GM10847 (cell line): ENCODE measurements around the gene THAP7.

Source experiments
- POLR2A ChIP-seq: IDR thresholded peaks from 2 replicates; pipeline ENCODE4 v1.6.1; 2011; ENCODE audit not compliant: insufficient read length; ENCODE audit errors: extremely low read depth

Gene THAP7

DNA sequence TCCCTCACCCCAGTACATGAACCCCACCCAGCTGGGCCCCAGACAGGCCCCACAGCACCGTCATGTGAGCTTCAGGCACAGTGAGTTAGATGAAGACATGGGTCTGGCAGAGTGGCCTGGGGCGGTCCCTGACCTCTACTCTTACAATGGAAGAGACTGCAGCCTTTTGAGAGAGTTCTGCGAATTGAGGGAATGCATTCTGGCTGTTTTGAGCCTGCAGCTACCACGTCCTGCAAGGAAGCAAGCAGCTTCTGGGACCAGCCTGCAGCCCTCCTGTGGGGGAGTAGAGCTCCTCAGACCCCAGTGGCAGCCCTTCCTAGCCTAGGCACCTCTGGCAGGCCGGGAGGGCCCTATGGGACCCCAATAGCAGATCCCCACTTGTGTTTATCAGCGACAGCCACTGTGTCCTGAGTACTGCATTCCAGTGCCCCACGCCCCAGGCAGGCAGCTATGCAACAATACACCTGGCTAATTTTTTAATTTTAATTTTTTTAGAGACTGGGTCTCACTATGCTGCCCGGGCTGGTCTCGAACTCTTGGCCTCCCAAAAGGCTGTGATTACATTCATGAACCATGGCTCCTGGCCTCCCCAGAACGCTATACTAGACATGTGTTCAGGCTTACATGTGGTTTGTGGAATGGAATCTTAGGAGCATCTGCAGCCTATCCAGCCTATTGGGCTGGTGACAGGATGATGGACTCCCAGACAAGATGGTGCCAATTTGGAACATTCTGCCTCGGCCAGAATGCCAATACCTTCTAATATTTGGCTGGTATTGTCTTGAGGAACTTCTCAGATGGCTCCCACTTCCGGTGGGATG is 31.2 kb upstream of the THAP7 start:
- TF ChIP-seq POLR2A = no peak

DNA sequence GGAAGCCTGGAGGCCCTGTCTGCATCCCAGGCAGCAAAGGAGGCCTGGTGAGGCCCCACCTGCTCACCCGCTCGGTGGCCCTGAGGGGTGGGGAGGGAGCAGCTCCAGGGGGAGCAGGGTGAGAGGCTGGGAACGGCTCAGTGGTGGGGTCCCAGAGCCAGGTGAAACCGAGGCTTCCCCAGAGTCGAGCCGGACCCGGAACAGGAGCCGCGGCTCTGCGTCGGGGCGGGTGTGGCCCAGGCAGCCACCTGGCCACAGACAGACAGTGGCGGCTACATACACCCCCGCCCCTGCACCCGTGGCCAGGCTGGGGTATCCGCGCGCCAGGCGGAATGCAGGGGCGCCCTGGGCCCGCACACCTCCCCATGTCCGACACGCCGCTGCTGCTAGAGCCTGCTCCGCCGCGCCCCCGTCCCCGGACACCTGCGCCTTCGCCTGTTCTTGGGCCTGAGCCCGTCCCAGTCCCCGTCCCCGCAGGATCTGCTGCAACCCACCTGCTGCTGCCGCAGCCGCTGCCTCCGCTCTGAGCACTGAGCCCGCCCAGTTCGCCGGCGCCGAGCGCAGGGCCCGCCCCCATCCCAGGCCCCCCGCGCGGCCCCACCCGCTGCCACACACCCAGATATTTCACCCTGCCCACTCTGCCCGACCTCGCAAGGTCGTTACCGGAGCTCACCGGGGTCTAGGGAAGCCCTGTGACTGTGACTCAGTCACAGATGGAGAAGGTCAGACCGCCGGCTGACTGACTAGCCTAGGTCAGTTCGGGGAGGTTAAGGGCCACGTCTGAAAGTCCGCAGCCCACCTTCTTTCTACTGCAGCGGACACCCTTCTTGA is 30.3 kb upstream of the THAP7 start, which contains the start of gene SLC7A4:
Gene SLC7A4 (minus strand): TSS at position 525 of the 831 bp plus-strand sequence. CDS start 749 bp downstream, outside the sequence.
- no peak for TF ChIP-seq POLR2A

DNA sequence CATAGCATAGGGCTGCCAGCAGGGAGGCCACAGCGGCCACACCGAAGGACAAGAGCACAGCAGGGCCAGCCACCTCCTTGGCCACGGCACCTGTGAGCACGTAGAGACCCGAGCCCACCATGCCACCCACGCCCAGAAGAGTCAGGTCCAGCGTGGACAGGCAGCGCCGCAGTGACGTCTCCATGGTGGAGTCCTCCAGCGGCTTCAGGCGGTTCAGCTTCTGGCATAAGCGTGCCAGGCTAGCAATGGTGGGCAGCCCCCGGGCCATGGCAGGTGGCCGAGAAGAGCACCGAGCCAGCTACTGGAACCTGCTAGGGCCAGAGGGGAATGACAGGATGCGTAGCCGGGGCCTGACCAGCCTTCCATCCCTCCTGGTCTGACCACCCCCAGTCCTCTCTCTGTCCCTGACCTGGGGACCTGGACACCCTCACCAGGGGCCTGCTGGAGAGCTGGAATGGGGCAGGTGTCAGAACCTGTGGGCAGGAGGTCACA is 29.7 kb upstream of the THAP7 start:
- no peak for TF ChIP-seq POLR2A

DNA sequence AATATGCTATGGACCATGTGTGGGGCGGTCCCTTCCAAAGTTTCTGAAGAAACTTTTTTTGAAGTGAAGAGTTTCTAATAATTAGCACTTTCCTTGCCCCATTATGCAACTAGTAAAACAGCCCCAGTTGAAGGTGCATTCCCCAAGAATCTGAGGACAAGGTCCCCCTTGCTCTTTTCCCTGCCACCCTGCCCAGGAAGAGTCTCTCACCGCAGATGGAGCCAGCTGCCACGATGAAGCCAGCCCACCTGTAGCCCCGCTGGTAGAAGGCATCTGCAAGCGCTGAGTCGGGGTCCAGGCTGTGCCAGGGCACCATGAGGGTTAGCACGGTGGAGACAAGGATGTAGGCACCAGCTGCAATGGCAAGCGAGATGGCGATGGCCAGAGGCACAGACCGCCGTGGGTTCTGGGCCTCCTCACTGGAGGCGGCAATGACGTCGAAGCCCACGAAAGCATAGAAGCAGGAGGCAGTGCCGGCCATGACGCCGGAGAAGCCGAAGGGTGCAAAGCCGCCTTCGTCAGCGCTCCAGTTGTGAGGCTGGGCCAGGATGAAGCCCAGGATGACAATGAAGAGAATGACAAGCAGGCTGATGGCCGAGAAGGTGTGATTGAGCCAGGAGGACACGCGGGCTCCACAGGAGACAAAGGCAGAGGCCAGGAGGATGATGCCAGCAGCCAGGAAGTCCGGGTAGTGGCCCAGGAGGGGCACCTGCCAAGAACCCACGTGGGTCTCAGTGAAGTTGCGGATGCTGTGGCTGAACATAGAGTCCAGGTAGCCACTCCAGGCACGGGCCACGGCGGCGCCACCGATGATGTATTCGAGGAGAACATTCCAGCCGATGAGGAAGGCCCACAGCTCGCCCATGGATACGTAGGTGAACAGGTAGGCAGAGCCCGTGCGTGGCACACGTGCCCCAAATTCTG is 29.0 kb upstream of the THAP7 start:
- no peak for TF ChIP-seq POLR2A

DNA sequence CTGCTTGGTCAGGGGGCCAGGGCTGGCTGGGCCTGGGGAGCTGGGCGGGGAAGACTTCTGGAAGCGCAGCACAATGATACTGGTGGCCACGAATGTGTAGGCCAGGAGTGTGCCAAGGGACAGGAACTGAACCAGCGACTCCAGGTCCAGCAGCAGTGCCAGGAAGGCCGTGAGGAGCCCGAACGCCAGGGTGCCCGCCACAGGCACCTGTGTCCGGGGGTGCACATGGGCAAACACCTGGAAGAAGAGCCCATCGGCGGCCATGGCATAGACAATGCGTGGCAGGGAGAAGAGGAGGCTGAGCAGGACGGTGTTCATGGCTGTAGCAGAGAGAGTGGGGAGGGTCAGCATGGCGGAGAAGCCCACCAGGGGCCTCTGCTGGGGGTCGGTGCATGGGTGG is 28.1 kb upstream of the THAP7 start:
- TF ChIP-seq POLR2A = no peak

DNA sequence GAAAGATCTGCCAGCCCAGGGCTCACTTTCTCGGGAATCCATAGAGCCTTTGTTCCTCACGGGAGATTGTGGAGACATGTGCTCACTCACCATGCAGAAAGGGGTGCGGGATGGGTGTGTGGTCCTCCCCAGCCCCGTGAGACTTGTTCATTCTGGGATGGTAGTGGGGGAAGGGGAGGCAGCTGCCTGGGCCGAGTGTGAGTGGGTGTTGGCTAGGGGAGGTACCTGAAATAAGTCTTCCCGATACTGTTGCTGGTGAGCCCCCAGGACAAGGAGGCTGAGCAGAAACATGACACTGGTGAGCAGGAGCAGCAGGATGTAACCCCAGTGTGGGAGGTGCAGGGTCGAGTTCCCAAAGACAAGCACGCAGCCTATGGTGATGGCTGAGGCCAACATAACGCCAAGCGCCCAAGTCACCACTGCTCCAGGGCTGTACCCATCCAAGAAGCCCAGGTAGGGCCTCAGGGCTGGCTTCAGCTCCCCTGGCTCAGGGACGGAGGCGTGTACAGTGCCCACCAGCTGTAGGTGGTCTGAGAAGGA is 27.6 kb upstream of the THAP7 start:
- no peak for TF ChIP-seq POLR2A

DNA sequence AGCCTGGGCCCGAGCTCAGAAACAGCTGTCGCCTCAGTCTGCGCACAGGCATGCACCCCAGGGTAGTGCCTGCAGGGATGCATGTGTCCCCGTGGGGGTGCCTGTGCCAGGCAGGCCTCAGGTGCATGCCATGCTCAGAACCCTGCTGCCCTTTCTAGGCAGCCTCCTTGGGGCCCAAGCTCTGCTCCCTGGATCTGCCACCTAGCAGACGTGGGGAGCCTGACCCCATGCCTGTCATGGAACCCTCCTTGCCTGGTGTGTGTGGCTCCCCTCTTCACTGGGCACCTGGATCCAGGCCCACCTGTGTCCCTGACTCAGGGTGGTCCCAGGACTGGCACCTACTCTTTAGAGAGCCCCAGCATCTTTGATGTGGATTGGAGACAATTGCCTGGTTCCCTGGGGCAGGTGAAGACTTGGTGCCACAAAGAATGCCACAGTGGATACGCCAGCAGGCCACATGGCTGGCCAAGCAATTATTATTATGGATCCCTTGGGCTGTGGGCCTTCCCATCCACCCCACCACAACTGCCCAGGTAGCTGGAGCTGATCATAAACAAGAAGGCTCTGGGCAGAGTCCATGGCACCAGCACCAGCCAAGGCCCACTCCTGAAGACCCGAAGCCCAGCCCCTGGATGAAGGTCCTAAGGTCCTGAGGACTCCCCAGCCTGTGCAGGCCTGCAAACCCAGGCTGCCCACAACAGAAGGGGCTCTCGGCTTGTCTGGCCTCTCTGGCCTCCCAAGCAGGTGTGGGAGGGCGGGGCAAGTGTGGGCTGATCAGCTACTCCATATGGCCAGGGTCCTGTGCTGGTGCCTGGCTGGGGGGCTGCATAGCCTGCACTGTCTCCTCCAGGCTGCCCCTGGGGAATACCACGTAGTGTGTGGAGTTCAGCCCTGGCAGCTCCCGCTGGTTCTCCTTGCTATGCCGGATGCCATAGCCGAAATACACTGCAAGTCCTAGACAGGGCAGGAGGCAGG is 26.6 kb upstream of the THAP7 start:
- TF ChIP-seq POLR2A = no peak

DNA sequence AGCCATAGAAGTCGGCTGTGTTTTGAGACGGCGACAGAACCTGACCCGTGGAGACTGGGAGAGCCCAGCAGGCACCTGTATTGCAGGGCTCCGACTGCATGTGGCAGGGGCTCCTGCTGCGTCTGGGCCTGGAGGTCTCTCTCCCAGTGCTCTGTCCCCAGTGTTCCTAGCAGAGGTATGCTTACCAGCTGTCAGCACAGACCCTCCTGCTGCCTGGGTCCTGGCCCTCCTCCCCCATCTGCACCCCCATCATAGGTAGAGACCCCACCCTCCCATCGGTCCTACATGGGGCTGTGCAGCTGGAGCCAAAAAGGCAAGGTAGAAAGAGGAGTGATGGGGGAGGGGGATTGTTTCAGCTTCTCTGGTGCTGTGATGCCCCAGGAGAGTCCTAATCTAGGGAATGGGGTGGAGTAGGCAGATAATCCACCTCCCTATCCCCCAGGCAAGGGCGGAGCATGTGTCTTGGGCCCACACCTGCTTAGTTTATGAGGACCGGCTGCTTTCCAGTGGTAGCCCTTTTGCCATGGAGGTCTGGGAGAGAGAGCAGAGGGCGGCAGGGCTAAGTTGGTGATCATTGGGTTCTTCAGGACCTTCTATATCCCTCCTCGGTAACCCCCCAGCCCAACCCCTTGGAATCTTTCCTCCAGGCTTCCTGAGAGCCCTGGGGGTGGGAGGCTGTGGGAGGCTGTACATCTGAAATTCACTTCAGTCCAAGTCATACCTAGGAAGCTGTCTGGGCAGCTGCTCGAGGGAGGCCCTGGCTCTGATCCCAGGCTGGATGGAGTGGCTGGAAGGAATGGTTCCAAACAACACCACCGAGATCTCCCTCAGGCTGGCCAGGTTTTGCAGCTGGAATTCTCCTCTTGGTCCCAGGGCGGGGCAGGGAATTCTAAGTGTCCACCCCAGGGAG is 25.1 kb upstream of the THAP7 start:
- TF ChIP-seq POLR2A = no peak

DNA sequence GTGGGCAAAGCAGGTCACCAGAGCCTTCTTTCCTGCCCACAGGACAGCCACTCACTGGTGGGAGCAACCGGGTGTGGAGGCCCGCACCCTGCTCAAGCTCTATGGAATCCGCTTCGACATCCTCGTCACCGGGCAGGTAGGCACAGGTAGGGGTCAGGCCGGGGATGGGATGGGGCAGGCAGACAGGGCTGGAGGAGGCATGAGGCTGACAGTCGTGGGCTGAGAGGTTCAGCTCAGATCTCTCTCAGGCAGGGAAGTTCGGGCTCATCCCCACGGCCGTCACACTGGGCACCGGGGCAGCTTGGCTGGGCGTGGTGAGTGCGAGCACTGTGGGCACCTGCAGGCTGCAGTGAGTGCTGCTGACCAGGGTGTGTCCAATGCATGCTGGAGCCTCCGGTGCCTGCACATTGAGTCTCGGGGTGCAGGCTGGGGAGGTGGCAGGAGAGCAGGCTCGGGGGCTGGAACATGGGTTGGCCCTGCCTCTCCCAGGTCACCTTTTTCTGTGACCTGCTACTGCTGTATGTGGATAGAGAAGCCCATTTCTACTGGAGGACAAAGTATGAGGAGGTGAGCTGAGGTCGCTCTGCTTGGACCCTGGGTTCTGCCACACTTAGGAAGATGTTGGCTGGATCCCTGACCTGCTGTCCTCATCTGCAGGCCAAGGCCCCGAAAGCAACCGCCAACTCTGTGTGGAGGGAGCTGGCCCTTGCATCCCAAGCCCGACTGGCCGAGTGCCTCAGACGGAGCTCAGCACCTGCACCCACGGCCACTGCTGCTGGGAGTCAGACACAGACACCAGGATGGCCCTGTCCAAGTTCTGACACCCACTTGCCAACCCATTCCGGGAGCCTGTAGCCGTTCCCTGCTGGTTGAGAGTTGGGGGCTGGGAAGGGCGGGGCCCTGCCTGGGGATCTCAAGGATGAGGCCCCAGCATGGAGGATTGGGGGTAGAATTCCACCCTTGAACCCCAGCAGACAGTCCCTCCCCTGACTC is 24.1 kb upstream of the THAP7 start:
- no peak for TF ChIP-seq POLR2A

DNA sequence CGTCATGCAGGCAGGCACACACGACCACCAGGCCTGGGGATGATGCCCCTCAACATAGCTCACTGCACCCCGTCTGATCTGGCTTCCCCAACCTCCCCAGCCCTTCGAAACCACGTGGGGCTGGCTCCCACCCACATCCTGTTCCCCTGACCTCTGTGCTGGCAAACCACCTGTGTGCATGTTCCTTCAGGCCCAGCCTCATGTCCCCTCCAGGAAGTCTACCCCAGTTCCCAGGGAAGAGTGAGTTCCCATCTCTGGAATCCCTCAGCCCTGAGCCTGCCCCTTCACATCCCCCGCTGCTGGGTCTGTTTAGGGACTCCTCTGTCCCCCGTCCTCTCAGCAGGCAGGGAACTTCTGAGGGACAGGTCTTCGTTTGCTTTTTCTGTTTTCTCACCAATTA is 23.3 kb upstream of the THAP7 start:
- no peak for TF ChIP-seq POLR2A

DNA sequence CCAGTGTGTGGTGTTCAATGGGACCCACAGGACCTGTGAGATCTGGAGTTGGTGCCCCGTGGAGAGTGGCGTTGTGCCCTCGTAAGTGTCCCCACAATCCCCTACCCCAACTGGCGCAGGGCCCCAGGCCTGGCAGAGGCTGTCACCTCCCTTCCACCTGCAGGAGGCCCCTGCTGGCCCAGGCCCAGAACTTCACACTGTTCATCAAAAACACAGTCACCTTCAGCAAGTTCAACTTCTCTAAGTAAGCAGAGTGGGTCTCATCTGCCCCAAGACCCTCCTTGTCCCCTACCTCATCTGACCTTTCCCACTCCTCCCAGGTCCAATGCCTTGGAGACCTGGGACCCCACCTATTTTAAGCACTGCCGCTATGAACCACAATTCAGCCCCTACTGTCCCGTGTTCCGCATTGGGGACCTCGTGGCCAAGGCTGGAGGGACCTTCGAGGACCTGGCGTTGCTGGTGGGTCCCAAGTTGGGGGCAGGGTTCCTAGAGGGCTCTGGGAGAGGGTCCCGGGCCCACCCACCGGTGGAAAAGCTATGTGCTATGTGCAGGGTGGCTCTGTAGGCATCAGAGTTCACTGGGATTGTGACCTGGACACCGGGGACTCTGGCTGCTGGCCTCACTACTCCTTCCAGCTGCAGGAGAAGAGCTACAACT is 21.2 kb upstream of the THAP7 start:
- no peak for TF ChIP-seq POLR2A
